ENCODE results near the gene SORBS1. TPM values are rescaled to one million over a fixed set of nuclear protein-coding genes. Genes with fewer than 3 reads are reported as not detected.

SORBS1 gene
- total and polyA plus RNA-seq, 9 of the 15 experiments (the other 6 are each of a cell fraction or from before 2014, with no cell fraction given), result 2.0 to 13.3 (median 6.5) TPM

- Histone ChIP-seq H4K20me1 (replicated peaks; ENCODE audit: control insufficient read depth, insufficient read depth, low read length) (no peaks in the 10 kb centered on the region), H3K27me3 (ENCODE audit: control insufficient read depth in 2 of 2, insufficient read depth in 2 of 2, low read length in 2 of 2) (no peaks in the 10 kb centered on the region), H3K27ac (ENCODE audit: extremely low read depth, low read depth, low read length) (no peak overlapping the region), H3K4me3 (no peak overlapping the region), H2AFZ (ENCODE audit: low read depth, low read length) (no peak overlapping the region), H3K4me2 (ENCODE audit: insufficient read depth, low read length) (no peak overlapping the region), H3K36me3 (ENCODE audit: control insufficient read depth, insufficient read depth, low read length) (peaks cover 89% of the 10 kb centered on the region), H3K79me2 (ENCODE audit: control insufficient read depth, insufficient read depth, low read length) (no peaks in the 10 kb centered on the region), H3K9ac (ENCODE audit: insufficient read depth in 1 of 2, low read depth in 2 of 2, low read length in 2 of 2) (no peak overlapping the region), H3K9me3 (replicated peaks; ENCODE audit: control insufficient read depth, insufficient read depth, low read depth, low read length) (no peaks in the 10 kb centered on the region), H3K9me1 (ENCODE audit: control insufficient read depth, insufficient read depth, low read length) (no peaks in the 10 kb centered on the region), H3K4me1 (replicated peaks in 1 of 2; ENCODE audit: control insufficient read depth in 2 of 2, insufficient read depth in 2 of 2, low read length in 2 of 2) (no peaks in the 10 kb centered on the region)
- WGBS (ENCODE audit: insufficient coverage, low coverage, missing lambda C conversion rate), result 91% methylated on average over 3 of the region's 3 CpGs
- POLR2A ChIA-PET, result interaction anchor here (0.7 kb wide), 1 partner anchor 41 kb away, joined by 3 read pairs; no protein-coding TSS in a partner anchor
- no peak for FAIRE-seq
- no peak for DNase-seq (ENCODE audit: extremely low read depth in 1 of 4, low spot score in 3 of 4)
- TF ChIP-seq SMAD1 (IDR thresholded peaks at IDR 0.05; ENCODE audit: low read depth, low read length, partially characterized antibody) (no peak), THAP12 (CRISPR knock-in tag; IDR thresholded peaks at IDR 0.05) (no peak), KDM2B (CRISPR knock-in tag; IDR thresholded peaks at IDR 0.05) (no peak), MEIS2 (IDR thresholded peaks at IDR 0.05; ENCODE audit: partially characterized antibody) (no peak), CEBPG (CRISPR knock-in tag; IDR thresholded peaks at IDR 0.05) (no peak), CEBPG (tag; conservative IDR thresholded peaks at IDR 0.05 in 1 of 2, IDR thresholded peaks at IDR 0.05 in 1 of 2) (no peak), HDGF (IDR thresholded peaks at IDR 0.05) (no peak), ZNF24 (IDR thresholded peaks at IDR 0.05) (peak; percentile 88), ZSCAN29 (IDR thresholded peaks at IDR 0.05) (no peak), GTF3C2 (IDR thresholded peaks at IDR 0.05; ENCODE audit: borderline replicate concordance, extremely low read depth, insufficient read length) (no peak), HMG20A (CRISPR knock-in tag; conservative IDR thresholded peaks at IDR 0.05) (no peak), MEF2D (tag; conservative IDR thresholded peaks at IDR 0.05; ENCODE audit: low read depth) (no peak), ARHGAP35 (IDR thresholded peaks at IDR 0.05; ENCODE audit: partially characterized antibody) (no peak), MED1 (CRISPR knock-in tag; IDR thresholded peaks at IDR 0.05; ENCODE audit: borderline replicate concordance) (no peak), HES1 (IDR thresholded peaks at IDR 0.05; ENCODE audit: low read depth) (no peak), ELF4 (CRISPR knock-in tag; IDR thresholded peaks at IDR 0.05) (no peak), ZNF764 (CRISPR knock-in tag; IDR thresholded peaks at IDR 0.05; ENCODE audit: low read depth) (no peak), MYBL2 (IDR thresholded peaks at IDR 0.05; ENCODE audit: low read depth) (no peak), MYBL2 (CRISPR knock-in tag; IDR thresholded peaks at IDR 0.05; ENCODE audit: borderline replicate concordance) (no peak), RBM25 (IDR thresholded peaks at IDR 0.05; ENCODE audit: low read depth, low read length, severe bottlenecking) (peak; percentile 45)
- no TSS peak for BruUV-seq (replicated peaks)
- in situ Hi-C loops (cut with MboI) (loop anchor here (10.0 to 25.0 kb wide), 3 partner anchors 366 to 998 kb away; no protein-coding TSS in a partner anchor), intact Hi-C loops (cut with micrococcal nuclease) (no loop called here)
- CTCF ChIA-PET (ENCODE audit: low intra/inter-chr PET ratio), result no interaction called here
- ATAC-seq, result no peak
Observed at GRCh38 chr10:95610727-95611126, 49.6 kb upstream of the SORBS1 start.
